ENCODE results near the gene CCDC7. TPM values are rescaled to one million over a fixed set of nuclear protein-coding genes. Genes with fewer than 3 reads are reported as not detected.

CCDC7 gene
- total RNA-seq, 2 donors from 2014 or later: 1.9 to 4.3 TPM

GRCh38 chr10:32922170-32922569, 476.2 kb downstream of the CCDC7 start:
- H3K27ac Mint-ChIP-seq: no peak overlapping the region
- no peaks in the 10 kb centered on the region for H3K27me3 Mint-ChIP-seq (ENCODE audit: insufficient read depth)
- DNase-seq: no peak
- peaks cover 8% of the 10 kb centered on the region for H3K4me1 Mint-ChIP-seq
- H3K4me3 ChIP-seq (ENCODE audit: low read length): no peak overlapping the region
- H3K27ac ChIP-seq (ENCODE audit: low read depth, low read length): no peak overlapping the region
- no peak overlapping the region for H3K4me3 Mint-ChIP-seq
- no peak overlapping the region for H3K9ac ChIP-seq (ENCODE audit: extremely low read depth, low read length, poor library complexity, severe bottlenecking)
- H3K9me3 Mint-ChIP-seq: peaks cover 23% of the 10 kb centered on the region
- H3K9me3 ChIP-seq (ENCODE audit: control insufficient read depth, low read length): peaks cover 9% of the 10 kb centered on the region
- peaks cover 82% of the 10 kb centered on the region for H3K36me3 Mint-ChIP-seq (ENCODE audit: low read depth)
- no peaks in the 10 kb centered on the region for H3K4me1 ChIP-seq (ENCODE audit: control insufficient read depth, insufficient read depth, low read length)
- peaks cover 91% of the 10 kb centered on the region for H3K36me3 ChIP-seq (ENCODE audit: control insufficient read depth, insufficient read depth, low read length)
- H3K27me3 ChIP-seq (ENCODE audit: control insufficient read depth, insufficient read depth, low read length, poor library complexity, severe bottlenecking): no peaks in the 10 kb centered on the region
- 86 to 100% methylated on average over 1 to 2 of the region's 2 CpGs for WGBS, 2 experiments (ENCODE audit: insufficient coverage in 1 of 2, insufficient read length in 1 of 2)
- no peak for TF ChIP-seq CTCF (conservative IDR thresholded peaks at IDR 0.05)

GRCh38 chr10:32923134-32923533, 477.2 kb downstream of the CCDC7 start:
- WGBS, 2 experiments (ENCODE audit: insufficient coverage in 1 of 2, insufficient read length in 1 of 2): 96% methylated on average over 2 of the region's 2 CpGs; no CpG with 5 or more reads in 1 of the 2 experiments
- Histone ChIP-seq H3K27me3 (ENCODE audit: control insufficient read depth, insufficient read depth, low read length, poor library complexity, severe bottlenecking) (no peaks in the 10 kb centered on the region), H3K36me3 (ENCODE audit: control insufficient read depth, insufficient read depth, low read length) (peaks cover 99% of the 10 kb centered on the region), H3K4me1 (ENCODE audit: control insufficient read depth, insufficient read depth, low read length) (no peaks in the 10 kb centered on the region), H3K9ac (ENCODE audit: extremely low read depth, low read length, poor library complexity, severe bottlenecking) (no peak overlapping the region), H3K9me3 (ENCODE audit: control insufficient read depth, low read length) (peaks cover 12% of the 10 kb centered on the region), H3K27ac (ENCODE audit: low read depth, low read length) (no peak overlapping the region), H3K4me3 (ENCODE audit: low read length) (no peak overlapping the region)
- Mint-ChIP-seq H3K4me1 (peaks cover 8% of the 10 kb centered on the region), H3K36me3 (ENCODE audit: low read depth) (peaks cover 82% of the 10 kb centered on the region), H3K4me3 (no peak overlapping the region), H3K9me3 (peaks cover 14% of the 10 kb centered on the region), H3K27ac (no peak overlapping the region), H3K27me3 (ENCODE audit: insufficient read depth) (no peaks in the 10 kb centered on the region)
- DNase-seq: no peak
- TF ChIP-seq CTCF (conservative IDR thresholded peaks at IDR 0.05): no peak

- no peak for DNase-seq
- no peak overlapping the region for H3K27ac ChIP-seq (ENCODE audit: low read depth, low read length)
- Mint-ChIP-seq H3K4me3 (no peak overlapping the region), H3K27me3 (ENCODE audit: insufficient read depth) (no peaks in the 10 kb centered on the region), H3K9me3 (peaks cover 11% of the 10 kb centered on the region), H3K4me1 (peaks cover 8% of the 10 kb centered on the region), H3K27ac (no peak overlapping the region), H3K36me3 (ENCODE audit: low read depth) (peaks cover 80% of the 10 kb centered on the region)
- 95% methylated on average over 2 of the region's 2 CpGs; no CpG with 5 or more reads in 1 of the 2 experiments for WGBS, 2 experiments (ENCODE audit: insufficient coverage in 1 of 2, insufficient read length in 1 of 2)
- peaks cover 12% of the 10 kb centered on the region for H3K9me3 ChIP-seq (ENCODE audit: control insufficient read depth, low read length)
- no peaks in the 10 kb centered on the region for H3K27me3 ChIP-seq (ENCODE audit: control insufficient read depth, insufficient read depth, low read length, poor library complexity, severe bottlenecking)
- peaks cover 97% of the 10 kb centered on the region for H3K36me3 ChIP-seq (ENCODE audit: control insufficient read depth, insufficient read depth, low read length)
- TF ChIP-seq CTCF (conservative IDR thresholded peaks at IDR 0.05): no peak
- no peak overlapping the region for H3K4me3 ChIP-seq (ENCODE audit: low read length)
- H3K4me1 ChIP-seq (ENCODE audit: control insufficient read depth, insufficient read depth, low read length): no peaks in the 10 kb centered on the region
- H3K9ac ChIP-seq (ENCODE audit: extremely low read depth, low read length, poor library complexity, severe bottlenecking): no peak overlapping the region
These were observed 477.9 kb downstream of the CCDC7 start for GRCh38 chr10:32923849-32924248.

Other genes with a start within 250 kb of the CCDC7 start
- 10 to 100 TPM; 27.9 to 40.3 TPM for gene EPC1, start 99.0 kb upstream of the CCDC7 start, total RNA-seq

Measured in endodermal cell (in vitro differentiated cells).